ENCODE results near the gene HYPK. TPM values are rescaled to one million over a fixed set of nuclear protein-coding genes. Genes with fewer than 3 reads are reported as not detected.
"Not testable (repeated sequence)": the region's sequence is repeated elsewhere in the genome, so short reads cannot be mapped to it uniquely, and the experiment has no call there.

HYPK gene
- total RNA-seq, 1 donor from 2014 or later: 18.0 TPM

GRCh38 chr15:43794269-43795037 is 5.9 kb upstream of the HYPK start:
- no peak for DNase-seq (ENCODE audit: low spot score)

GRCh38 chr15:43795197-43795596 is 5.2 kb upstream of the HYPK start:
- no peak for DNase-seq (ENCODE audit: low spot score)

GRCh38 chr15:43795997-43796396 is 4.4 kb upstream of the HYPK start:
- no peak for DNase-seq (ENCODE audit: low spot score)

GRCh38 chr15:43796566-43796965 is 3.8 kb upstream of the HYPK start:
- DNase-seq (ENCODE audit: low spot score): no peak

- no peak for DNase-seq (ENCODE audit: low spot score)
These were observed 1.0 kb upstream of the HYPK start for GRCh38 chr15:43799209-43799944.

DNA sequence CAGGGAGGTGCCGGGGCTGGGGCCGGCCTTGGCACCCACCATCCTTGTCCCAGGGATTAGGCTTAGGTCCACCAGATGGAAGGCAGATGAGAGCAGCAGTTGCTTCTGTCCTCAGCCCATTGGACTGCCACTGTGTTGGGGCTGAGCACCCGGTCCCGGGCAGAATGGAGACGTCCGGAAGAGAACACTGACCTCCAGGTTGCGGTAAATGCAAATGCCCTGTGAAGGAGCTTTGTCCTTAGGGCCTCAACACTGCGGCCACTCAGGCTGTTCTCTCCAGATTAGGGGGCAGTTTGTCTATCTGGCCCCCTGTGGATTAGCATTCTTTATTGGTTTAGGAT is 484 bp upstream of the HYPK start, which contains the start of gene SERINC4:
Gene SERINC4 (minus strand): TSS at position 276 of the 341 bp plus-strand sequence. CDS start 234 bp downstream, at position 42.
- DNase-seq (ENCODE audit: low spot score): peak; percentile 55

DNA sequence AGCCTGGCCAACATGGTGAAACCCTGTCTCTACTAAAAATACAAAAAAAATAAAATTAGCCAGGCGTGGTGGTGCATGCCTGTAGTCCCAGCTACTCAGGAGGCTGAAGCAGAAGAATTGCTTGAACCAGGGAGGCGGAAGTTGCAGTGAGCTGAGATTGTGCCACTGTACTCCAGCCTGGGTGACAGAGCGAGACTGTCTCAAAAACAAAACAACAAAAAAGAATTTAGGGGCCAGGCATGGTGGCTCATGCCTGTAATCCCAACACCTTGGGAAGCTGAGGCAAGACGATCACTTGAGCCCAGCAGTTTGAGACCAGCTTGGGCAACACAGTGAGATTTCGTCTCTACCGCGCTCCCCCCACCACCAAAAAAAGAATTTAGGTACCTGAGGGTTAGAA is 2.3 kb downstream of the HYPK start:
- not testable (repeated sequence) for DNase-seq (ENCODE audit: low spot score)

GRCh38 chr15:43808435-43808950 is 8.1 kb downstream of the HYPK start:
- no peak for DNase-seq (ENCODE audit: low spot score)

DNA sequence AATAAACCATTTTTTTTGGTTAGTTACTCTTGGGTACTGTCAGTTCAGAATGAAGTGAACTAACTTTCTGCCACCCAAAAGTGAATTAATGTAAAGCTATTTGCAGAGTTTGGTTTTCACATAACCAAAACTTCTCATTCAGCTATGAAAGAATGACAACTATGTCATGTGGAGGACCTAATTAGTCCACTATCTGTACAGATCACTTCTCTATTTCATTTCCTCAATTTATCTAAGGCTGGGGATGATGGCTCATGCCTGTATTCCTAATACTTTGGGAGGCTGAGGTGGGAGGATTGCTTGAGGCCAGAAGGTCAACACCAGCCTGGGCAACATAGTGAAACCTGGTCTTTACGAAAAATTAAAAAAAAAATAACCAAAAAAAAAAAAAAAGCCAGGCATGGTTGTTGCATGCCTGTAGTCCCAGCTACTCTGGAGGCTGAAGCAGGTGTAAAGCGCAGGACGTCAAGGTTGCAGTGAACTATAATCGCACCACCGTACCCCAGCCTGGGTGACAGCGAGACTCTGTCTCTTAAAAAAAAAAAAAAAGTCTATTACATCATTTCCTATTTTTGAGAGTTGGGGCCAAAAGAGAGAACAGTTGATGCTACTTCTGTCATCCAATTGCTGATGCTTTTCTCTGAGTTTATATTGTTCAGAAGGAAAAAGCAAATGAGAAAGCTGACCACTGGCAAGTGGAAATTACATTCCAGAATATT is 8.7 kb downstream of the HYPK start:
- no peak for DNase-seq (ENCODE audit: low spot score)

- not testable (repeated sequence) for DNase-seq (ENCODE audit: low spot score)
These were observed 14.7 kb downstream of the HYPK start for GRCh38 chr15:43815064-43815463.

- no peak for DNase-seq (ENCODE audit: low spot score)
These were observed 21.1 kb downstream of the HYPK start for GRCh38 chr15:43821505-43821904.

DNA sequence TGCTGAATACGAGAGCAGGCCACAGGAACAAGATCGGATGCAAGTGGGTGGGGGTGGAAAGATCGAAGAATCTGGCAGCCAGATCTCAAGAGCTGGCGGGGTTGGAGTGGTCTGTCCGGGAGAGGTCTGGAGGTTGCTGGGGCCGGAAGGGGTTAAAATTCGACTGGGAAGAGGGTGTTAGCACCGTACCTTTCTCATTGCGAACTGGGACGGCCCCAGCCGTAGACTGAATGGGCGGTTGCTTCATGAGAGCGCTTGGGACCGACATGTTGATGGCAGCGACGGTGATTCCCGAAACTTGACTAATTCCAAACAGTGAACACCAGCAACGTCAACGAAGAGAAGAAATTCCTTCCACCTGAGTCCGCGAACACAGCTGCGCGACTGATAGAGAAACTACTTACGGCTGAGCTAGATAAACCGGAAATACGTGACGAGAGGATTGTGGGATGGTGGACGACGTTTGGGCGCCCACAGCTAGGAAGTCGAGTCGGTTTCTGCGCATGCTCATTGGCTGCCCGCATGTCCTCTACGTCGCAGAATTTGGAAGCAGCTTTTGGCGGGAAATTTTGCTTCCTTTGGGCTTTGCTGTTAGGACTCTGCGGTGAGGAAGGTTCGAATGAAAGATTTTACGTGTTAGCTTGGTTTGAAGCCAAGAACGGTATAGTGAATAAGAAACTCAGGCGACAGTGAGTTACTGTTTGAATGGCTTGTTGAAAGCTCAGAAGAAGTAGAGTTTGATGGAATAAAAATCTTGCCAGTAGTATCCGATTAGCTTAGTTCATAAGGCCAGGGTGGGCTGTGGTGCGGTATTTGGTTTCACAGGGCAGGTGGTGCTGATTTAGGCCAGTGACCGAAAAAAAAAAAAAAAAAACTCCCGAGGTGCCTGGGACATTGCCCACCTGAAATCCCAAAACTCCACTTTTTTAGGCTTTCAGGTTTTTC is 24.2 kb downstream of the HYPK start, which contains the start of gene MFAP1:
Gene MFAP1 (minus strand): TSS at position 389 of the 945 bp plus-strand sequence. CDS start 121 bp downstream, at position 268.
- DNase-seq (ENCODE audit: low spot score): peak; percentile 95

GRCh38 chr15:43825305-43825704 is 24.9 kb downstream of the HYPK start:
- DNase-seq (ENCODE audit: low spot score): peak; percentile 51

DNA sequence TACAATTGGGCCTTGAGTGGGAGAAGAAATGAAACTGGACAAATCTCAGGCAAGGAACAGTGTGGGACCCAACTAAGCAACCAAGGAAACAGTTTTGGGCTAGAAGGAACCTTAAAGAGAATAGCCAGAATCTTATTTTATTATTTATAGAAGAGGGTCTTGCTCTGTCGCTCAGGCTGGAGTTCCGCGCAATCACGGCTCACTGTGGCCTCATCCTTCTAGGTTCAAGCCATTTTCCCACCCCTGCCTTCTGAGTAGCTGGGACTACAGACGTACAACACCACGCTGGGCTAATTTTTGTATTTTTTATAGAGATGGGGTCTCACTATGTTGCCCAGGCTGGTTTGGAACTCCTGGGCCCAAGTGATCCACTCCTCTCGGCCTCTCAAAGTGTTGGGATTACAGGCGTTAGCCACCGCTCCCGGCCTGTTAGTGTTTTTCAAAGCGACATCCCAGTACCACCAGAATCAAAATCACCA is 25.7 kb downstream of the HYPK start:
- DNase-seq (ENCODE audit: low spot score): peak; percentile 33

DNA sequence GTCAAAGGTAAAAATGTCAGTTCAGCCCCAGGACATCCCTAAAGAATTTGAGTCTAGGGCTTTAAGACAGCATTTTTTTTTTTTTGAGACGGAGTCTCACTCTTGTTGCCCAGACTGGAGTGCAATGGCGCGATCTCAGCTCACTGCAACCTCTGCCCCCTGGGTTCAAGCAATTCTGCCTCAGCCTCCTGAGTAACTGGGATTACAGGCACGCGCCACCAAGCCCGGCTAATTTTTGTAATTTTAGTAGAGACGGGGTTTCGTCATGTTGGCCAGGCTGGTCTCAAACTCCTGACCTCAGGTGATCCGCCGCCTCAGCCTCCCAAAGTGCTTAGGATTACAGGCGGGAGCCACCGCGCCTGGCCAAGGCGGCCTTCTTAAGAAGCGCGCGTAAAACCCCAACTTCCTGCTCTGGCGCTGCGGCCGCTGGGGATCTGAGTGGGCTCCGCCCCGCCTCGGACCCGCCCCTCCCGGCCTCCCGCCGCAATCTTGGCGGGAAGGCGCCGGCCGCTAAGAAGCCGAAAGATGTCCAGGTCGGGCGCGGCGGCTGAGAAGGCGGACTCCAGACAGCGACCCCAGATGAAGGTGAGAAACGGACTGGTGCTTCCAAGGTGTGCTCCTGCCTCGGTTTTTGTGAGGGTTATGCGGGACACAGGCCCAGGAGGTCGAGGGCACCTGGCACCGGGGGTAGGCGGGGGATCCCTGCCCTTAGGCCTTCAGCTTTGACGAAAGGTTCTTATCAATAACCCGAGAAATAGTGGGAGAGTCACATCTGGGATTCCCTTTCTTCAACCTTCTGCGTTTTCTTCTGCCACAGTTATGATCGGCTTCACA is 26.3 kb downstream of the HYPK start, which contains the start of gene WDR76:
Gene WDR76 (plus strand): TSS at position 495 of the 834 bp plus-strand sequence. CDS start 31 bp downstream, at position 526.
- peak; percentile 94 for DNase-seq (ENCODE audit: low spot score)

GRCh38 chr15:43828061-43828657 is 27.8 kb downstream of the HYPK start:
- no peak for DNase-seq (ENCODE audit: low spot score)

- DNase-seq (ENCODE audit: low spot score): peak; percentile 47
These were observed 29.6 kb downstream of the HYPK start for GRCh38 chr15:43829951-43830540.

GRCh38 chr15:43830691-43831275 is 30.4 kb downstream of the HYPK start:
- peak; percentile 60 for DNase-seq (ENCODE audit: low spot score)

Measured in mesenteric fat pad (tissue), 1 donor.